ENCODE data around the gene VSX1. TPM values are rescaled to one million over a fixed set of nuclear protein-coding genes. Genes with fewer than 3 reads are reported as not detected.

The VSX1 gene
- total RNA-seq, 4 donors from 2014 or later = not detected

- Histone ChIP-seq H3K4me3 (no peak overlapping the region), H3K27me3 (peaks cover 0 to 40% of the 10 kb centered on the region in 2 donors), H3K36me3 (no peaks in the 10 kb centered on the region), H3K27ac (no peak overlapping the region), H3K4me1 (peaks cover 0 to 8% (median 2%) of the 10 kb centered on the region in 4 donors), H3K9me3 (no peaks in the 10 kb centered on the region)
- peak in 1 of 3 donors; percentile 1 for DNase-seq
- TF ChIP-seq, protein P1, sequence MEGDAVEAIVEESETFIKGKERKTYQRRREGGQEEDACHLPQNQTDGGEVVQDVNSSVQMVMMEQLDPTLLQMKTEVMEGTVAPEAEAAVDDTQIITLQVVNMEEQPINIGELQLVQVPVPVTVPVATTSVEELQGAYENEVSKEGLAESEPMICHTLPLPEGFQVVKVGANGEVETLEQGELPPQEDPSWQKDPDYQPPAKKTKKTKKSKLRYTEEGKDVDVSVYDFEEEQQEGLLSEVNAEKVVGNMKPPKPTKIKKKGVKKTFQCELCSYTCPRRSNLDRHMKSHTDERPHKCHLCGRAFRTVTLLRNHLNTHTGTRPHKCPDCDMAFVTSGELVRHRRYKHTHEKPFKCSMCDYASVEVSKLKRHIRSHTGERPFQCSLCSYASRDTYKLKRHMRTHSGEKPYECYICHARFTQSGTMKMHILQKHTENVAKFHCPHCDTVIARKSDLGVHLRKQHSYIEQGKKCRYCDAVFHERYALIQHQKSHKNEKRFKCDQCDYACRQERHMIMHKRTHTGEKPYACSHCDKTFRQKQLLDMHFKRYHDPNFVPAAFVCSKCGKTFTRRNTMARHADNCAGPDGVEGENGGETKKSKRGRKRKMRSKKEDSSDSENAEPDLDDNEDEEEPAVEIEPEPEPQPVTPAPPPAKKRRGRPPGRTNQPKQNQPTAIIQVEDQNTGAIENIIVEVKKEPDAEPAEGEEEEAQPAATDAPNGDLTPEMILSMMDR (IDR thresholded peaks at IDR 0.05) = no peak
- TF ChIP-seq POLR2A (IDR thresholded peaks at IDR 0.05) = no peak
Measured at GRCh38 chr20:25083141-25083772, 1.3 kb upstream of the VSX1 start.

- DNase-seq = peak in 1 of 3 donors; percentile 1
- Histone ChIP-seq H3K4me1 (peaks cover 0 to 12% (median 2%) of the 10 kb centered on the region in 4 donors), H3K9me3 (no peaks in the 10 kb centered on the region), H3K4me3 (no peak overlapping the region), H3K27ac (no peak overlapping the region), H3K36me3 (no peaks in the 10 kb centered on the region), H3K27me3 (peaks cover 0 to 40% of the 10 kb centered on the region in 2 donors)
- TF ChIP-seq, protein P1 (IDR thresholded peaks at IDR 0.05) = no peak
- no peak for TF ChIP-seq POLR2A (IDR thresholded peaks at IDR 0.05)
Measured at GRCh38 chr20:25082498-25082873, 545 bp upstream of the VSX1 start.

GRCh38 chr20:25081065-25081729, 744 bp downstream of the VSX1 start:
- Histone ChIP-seq H3K36me3 (no peaks in the 10 kb centered on the region), H3K27me3 (peaks cover 0 to 40% of the 10 kb centered on the region in 2 donors), H3K9me3 (no peaks in the 10 kb centered on the region), H3K4me3 (no peak overlapping the region), H3K4me1 (peaks cover 0 to 19% (median 2%) of the 10 kb centered on the region in 4 donors), H3K27ac (no peak overlapping the region)
- peak in 1 of 3 donors; percentile 7 for DNase-seq
- no peak for TF ChIP-seq POLR2A (IDR thresholded peaks at IDR 0.05)
- TF ChIP-seq, protein P1 (IDR thresholded peaks at IDR 0.05) = no peak

GRCh38 chr20:25079171-25079570, 2.8 kb downstream of the VSX1 start:
- Histone ChIP-seq H3K4me3 (no peak overlapping the region), H3K4me1 (peaks cover 0 to 19% (median 2%) of the 10 kb centered on the region in 4 donors), H3K27me3 (peaks cover 0 to 28% of the 10 kb centered on the region in 2 donors), H3K9me3 (no peaks in the 10 kb centered on the region), H3K27ac (no peak overlapping the region), H3K36me3 (no peaks in the 10 kb centered on the region)
- peak in 2 of 3 donors; percentile 3 to 63 for DNase-seq
- TF ChIP-seq POLR2A (IDR thresholded peaks at IDR 0.05) = no peak
- TF ChIP-seq, protein P1 (IDR thresholded peaks at IDR 0.05) = no peak

GRCh38 chr20:25078662-25079061, 3.3 kb downstream of the VSX1 start:
- TF ChIP-seq, protein P1 (IDR thresholded peaks at IDR 0.05) = no peak
- no peak for TF ChIP-seq POLR2A (IDR thresholded peaks at IDR 0.05)
- no peaks in the 10 kb centered on the region for H3K9me3 ChIP-seq
- peaks cover 0 to 22% of the 10 kb centered on the region in 2 donors for H3K27me3 ChIP-seq
- H3K27ac ChIP-seq = no peak overlapping the region
- DNase-seq = peak in 1 of 3 donors; percentile 1
- H3K36me3 ChIP-seq = no peaks in the 10 kb centered on the region
- no peak overlapping the region for H3K4me3 ChIP-seq
- peaks cover 0 to 19% (median 2%) of the 10 kb centered on the region in 4 donors for H3K4me1 ChIP-seq
